Measurements from ENCODE around the gene SORBS1.

Gene SORBS1

GRCh38 chr10:95513941-95514392 is 47.2 kb downstream of the SORBS1 start:
- DNase-seq: peak; percentile 44

DNA sequence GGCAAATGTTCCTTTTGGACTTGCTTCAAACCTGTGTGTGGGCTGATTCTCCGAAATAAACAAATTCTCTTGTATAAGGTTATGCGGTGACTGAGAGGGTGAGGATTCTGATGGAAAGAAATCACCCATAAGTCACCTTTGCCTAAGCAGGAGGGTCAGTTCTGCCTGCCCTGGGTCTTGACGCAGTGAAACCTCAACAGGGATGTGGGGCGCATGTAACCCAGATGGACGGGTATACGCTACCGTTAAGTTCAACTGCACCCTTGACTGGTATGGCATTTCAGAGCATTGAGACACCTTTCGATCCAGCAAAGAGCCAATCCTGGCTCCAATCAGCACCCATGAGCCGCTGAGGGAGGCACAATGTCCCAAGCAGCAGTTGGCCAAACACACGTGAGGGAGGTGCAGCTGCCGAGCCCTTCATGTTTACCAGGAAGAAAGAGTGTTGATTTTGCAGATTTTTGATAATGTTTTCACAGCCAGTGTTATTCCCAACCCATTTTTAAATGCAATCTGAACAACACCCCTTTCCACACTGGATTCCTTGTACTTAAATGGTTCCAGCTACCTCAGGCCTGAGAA is 48.1 kb downstream of the SORBS1 start:
- no peak for DNase-seq

DNA sequence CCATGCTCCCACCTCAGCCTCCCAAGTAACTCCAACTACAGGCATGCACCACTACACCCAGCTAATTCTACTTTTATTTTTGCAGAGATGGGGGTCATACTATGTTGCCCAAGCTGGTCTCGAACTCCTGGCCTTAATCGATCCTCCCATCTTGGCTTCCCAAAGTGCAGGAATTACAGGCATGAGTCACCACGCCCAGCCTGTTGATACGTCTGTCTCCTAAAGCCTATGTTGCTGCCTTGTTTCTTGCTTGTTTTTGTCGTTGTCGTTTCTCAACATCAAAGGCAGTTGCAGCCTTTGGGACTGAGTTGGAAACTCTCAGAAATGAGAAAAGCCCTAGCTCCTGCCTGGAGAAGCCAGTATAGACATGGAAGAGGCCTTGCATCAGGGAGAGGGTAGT is 49.9 kb downstream of the SORBS1 start:
- no peak for DNase-seq

DNA sequence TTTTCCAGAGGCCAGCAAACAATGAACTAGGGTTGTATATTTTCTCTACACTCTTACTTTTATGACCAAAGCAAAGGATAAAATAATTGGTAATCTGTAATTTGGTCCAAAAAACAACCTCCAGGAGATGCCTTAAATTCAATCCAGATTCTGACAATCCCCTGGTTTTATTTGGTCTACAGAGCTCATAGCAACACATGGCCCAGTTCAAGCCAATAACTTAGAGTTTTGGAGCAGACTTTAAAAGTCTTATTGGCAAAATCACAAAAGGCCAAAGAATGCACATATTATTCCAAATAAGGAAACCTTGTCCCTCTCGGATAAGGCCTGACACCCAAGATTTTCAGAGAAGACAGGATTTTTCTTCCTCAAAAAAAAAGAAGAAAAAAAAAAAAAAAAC is 51.9 kb downstream of the SORBS1 start:
- DNase-seq: peak; percentile 16

DNA sequence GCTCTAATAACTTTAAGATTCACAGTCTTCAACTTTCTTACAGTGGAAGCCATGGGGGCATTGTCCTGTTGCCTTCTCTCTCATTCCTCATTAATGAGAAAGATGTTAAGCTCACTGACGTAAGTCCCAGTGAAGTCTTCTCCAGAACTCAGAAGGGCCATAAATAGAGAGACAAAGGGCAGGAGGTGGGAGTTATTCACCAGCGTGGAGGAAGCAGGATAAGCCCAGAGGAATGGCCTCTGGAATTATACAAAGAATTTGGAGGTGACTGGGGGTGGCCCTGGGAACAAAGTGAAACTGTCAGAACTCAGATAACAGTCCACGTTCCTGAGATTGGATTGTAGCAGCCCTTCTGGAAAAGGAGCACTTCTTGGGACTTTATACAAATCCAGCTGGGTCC is 52.4 kb downstream of the SORBS1 start:
- peak; percentile 41 for DNase-seq

DNA sequence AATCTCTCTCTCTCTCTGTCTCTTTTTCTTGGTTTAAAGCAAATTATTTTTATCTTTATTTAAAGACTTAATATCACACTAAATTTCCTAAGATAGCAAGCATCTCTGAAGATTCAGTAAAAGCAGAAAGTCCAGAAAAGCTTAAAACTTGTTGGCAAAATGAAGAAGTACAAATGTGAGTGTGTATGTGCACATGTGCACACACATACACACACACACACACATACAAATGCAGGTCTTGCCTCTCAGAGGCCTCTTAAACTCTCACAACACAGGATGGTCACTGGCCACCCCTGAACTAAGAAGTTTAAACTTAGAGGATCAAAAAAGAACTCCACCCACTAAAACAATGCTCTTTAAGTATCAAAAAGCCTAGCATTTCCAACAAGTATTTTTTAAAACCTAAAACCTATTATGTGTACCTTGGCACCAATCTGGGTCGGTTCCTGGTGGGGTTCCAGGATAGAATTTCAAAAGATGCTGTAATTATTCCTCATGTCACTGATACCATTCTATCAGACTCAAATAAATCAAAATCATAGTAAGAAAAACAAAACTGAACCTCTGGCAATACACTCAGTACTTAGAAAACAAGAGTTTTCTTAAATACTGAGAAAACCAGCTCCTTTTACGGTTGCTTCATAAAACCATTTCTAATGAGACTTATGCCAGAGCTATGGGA is 55.0 kb downstream of the SORBS1 start:
- DNase-seq: no peak

DNA sequence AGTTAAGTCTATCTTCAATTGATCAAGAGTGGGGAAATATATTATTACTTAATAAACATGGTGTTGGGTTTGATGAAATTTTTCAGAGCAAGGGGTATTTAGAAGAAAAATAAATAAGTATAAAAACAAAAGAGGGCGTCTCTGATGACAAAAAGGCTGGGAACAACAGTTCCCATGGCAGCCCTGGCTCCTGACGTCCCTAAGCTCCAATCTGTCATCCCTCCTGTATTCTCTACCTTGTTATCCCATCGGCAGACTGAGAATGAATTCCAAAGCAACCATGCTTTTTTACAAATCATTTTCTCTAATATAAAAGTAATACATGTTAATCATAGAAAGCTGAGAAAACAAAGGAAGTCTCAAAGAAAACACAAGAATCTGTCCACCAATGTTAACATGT is 55.5 kb downstream of the SORBS1 start:
- no peak for DNase-seq

DNA sequence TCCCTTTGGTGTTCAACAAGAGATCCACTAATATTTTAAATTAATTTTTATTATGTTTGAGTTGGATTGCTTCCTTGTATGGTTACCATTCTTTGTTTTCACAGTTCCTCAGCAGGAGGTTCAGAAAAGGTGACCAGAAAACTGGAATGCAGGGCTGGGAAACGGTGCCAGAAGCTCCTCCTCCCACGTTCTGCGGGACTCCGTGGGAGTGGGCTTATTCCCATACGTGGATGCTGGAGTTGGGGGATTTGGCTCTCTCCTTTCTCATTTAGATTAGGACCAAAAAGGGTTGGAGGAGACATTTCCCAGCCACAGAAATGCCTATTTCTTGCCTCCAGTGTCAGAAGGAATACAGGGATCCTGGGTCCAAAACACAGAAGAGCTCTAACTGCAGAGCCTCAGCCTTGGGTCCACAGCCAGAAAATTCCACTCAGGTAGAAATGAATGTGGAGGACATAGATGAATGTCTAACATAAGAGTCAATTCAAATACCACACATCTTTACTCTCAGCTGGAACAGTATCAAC is 56.0 kb downstream of the SORBS1 start:
- DNase-seq: no peak

DNA sequence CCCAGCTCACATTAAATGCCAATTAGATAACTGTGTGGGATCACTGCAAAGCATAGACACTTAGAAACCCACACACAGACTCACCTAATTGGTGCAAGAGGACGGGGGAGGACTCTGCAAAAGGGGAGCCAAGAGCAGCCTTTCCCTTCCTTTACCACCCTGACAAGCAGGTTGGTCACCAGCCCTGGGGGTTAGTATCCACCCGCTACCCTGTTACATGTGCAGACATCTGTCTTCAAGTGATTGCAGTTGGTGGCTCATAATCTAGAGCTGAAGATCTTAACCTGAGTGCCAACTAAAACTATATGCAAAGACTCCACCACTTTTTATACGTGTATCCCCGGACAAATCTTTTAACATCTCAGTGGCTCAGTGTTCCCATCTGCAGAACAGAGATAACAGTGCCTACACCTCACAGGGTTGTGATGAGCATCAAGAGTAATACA is 56.9 kb downstream of the SORBS1 start:
- no peak for DNase-seq

GRCh38 chr10:95503526-95503925 is 57.6 kb downstream of the SORBS1 start:
- DNase-seq: no peak

- DNase-seq: no peak
Observed at GRCh38 chr10:95503001-95503400, 58.2 kb downstream of the SORBS1 start.

DNA sequence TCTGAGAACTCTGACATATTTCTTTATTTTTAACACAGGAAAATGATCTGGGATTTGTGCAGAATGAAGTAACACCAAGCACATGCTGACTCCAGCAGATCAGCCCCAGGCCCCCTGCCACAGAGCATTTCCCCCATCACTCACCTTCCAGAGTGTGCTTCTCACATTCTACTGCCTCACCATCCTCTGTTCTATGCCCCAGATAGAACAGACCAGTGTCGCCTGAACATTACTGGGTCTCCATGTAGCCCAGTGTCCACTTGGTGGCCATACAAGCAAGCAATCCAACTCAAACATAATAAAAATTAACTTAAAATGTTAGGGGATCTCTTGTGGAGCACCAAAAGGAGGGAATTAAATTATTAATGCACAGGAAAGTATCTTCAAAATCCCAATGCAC is 58.8 kb downstream of the SORBS1 start:
- no peak for DNase-seq

DNA sequence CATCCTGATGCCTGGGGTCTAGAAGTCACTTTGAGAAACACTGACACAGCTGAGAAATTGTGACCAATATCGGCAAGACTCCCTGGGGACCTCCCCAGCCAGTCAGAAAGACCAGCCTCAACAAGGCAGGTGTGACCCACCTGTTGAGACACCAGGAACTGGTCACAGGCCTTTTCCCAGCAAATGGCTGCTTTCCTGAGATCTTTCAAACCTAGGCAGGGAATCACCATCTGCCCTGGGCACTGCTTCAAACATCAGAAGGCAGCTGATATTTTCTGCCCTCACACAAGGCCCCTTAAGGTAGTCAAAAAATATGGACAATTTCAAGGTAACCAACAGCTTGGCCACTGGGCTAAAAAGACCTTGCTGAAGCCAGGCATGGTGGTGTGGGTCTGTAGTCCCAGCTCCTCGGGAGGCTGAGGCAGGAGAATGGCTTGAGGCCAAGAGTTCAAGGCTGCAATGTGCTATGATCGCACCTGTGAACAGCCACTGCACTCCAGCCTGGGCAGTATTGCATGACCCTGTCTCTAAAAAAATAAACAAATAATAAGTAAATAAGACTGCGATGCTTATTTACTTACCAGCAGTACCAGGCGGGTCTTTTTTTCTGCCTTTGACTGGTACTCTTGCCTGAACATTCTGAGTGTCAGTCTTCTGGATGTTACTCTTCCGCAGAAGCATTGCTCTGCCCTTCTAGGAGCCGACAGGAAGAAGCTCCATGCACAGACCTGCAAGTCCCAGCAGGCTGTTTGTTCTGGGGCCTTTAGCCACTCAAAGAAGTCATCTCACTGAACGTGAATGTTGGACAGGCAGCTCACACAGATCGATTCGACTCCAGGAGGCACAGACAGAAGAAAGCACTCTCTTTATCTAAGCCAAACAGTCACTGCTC is 59.7 kb downstream of the SORBS1 start:
- no peak for DNase-seq

DNA sequence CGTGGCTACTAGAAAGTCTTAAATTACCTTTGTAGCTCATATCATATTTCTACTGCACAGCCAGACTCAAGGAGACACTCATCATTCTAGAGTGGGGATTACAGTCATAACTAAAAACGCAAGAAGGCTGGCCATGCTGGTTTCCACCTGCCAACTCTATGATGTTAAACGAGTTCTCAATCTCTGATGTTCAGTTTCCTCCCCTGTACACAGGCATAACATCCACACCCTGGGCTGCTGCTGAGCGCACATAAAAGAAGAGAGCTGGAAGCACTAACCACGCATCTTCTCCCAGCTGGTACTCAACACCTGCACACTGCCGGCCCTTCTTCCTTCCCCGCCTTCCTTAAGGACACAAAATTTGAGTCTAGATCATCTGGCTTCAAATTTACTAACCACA is 60.5 kb downstream of the SORBS1 start:
- no peak for DNase-seq

GRCh38 chr10:95500097-95500496 is 61.1 kb downstream of the SORBS1 start:
- DNase-seq: no peak

GRCh38 chr10:95499482-95499989 is 61.6 kb downstream of the SORBS1 start:
- DNase-seq: no peak

DNA sequence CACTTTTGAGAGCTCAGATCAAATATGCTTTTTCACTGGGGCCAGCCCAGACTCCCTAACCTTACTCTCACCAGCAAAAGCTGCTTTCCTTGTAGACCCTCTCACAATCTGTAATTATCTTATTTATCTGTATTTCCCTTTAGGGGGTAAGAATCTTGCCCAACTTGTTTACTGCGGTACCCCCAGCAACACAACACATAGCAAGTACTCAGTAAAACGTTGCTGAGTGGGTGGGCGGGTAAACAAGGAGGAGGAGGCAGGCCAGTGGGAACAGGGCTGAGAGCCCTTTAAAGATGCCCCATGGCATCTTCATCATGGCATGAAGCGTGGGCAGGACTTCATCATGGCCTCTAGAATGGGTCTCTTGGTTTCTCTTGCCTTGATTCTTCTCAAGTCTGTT is 64.2 kb downstream of the SORBS1 start:
- no peak for DNase-seq

GRCh38 chr10:95496246-95496911 is 64.8 kb downstream of the SORBS1 start:
- DNase-seq: no peak

DNA sequence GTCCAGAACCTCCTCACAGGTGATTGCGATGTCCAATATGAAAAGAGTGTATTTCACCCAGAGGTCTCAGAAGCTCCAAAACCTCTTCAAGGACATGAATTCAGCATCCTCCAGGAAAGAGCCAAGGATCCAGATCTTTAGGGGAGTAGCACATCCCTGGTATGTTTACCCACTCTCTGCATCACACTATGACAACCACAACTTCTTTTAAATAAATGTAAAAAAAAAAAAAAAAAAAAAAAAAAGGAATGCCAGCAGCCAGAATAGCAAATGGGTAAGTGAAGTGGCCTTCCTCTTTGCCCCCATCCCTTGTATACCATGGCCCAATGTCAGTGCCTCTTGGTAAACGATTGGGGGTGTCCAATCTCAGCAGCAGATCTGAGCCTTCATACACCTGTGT is 67.3 kb downstream of the SORBS1 start:
- DNase-seq: no peak

DNA sequence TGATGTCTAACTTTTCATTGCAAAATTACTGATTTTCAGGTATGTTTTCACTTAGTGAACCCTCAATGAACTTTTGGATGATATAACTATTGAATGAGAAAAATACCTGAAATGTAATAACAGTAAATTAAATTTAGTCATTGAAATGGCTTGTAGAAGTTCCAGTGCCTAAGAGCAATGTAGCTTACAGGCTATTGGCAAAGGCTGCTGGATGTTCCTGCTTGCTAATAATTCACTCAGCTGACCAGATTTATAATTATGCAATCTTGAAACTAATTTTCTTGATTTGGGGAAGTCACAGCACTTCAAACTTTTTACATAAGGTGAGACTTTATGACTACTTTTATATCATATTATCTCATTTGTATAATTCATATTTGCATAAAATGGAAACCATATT is 73.2 kb downstream of the SORBS1 start:
- DNase-seq: no peak

DNA sequence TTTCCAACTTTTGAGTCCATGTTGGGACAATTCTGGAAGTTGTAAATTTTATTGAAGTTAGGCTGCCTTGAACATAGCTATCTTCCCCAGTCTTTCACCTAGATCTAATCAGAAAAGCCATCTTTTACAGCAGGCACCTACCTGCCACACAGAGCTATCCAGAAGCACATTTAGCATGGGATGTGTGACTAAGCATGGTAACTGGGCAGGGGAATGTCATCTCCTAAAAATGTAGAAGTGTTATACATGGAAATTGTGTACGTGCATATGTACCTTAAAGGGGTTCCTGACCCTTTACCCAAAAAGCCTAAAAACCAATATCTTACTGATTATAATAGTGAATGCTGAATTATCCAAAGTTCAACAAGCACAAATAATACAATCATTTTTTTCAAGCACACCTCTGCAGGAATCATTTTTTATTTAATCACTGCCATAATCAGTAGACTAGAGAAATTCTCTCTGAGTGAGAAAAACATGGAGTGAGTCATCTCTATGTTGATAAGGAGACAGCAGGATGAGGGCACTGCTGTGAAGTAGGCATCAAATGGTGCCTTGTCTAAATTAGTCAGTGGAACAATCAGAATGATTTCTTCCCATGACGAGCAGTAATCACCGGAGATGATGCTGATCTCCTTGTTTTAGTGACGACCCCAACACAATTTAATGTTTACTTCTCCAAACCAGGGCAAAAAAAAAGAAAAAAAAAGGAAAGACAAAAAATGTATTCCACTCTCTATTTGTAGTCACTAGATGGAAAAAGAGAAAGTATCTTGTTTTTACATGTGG is 75.9 kb downstream of the SORBS1 start:
- DNase-seq: no peak

Measured in fibroblast of skin of back (primary cell).